Thyroid gland (tissue), 4 donors: ENCODE measurements around the gene RTN4RL1. TPM values are rescaled to one million over a fixed set of nuclear protein-coding genes. Genes with fewer than 3 reads are reported as not detected.

Experiments used
- DNase-seq, 2 donors: peaks; one replicate each; pipeline ENCODE4 v3.0.0-alpha.2; 2019
- H3K27ac ChIP-seq, 3 donors: fragments of 200-600 bp; sonication (generic); 1 replicate in 2 of 3; 2 replicates in 1 of 3; pipeline ENCODE4 v1.5.1; 2016 to 2019; ENCODE audit warnings: mild to moderate bottlenecking in 1 of 3, moderate library complexity in 1 of 3
- H3K27me3 ChIP-seq: fragments of 200-600 bp; sonication (generic); one replicate; pipeline ENCODE4 v1.5.1; 2019
- H3K36me3 ChIP-seq, 2 donors: fragments of 200-600 bp; sonication (generic); one replicate each; pipeline ENCODE4 v1.5.1; 2016 to 2019
- H3K4me1 ChIP-seq, 2 donors: fragments of 200-600 bp; sonication (generic); one replicate each; pipeline ENCODE4 v1.5.1; 2017 to 2019
- H3K4me3 ChIP-seq, 3 donors: fragments of 200-600 bp; sonication (generic); replicated peaks in 1 of 3; 1 replicate in 2 of 3; 2 replicates in 1 of 3; pipeline ENCODE4 v1.5.1; 2016; ENCODE audit warnings: mild to moderate bottlenecking in 1 of 3
- H3K9me3 ChIP-seq: fragments of 200-600 bp; sonication (generic); one replicate; pipeline ENCODE4 v1.5.1; 2017
- POLR2A ChIP-seq, 2 donors: fragments of 450-650 bp; IDR thresholded peaks; one replicate each; pipeline ENCODE4 v1.6.1; 2017; ENCODE audit warnings: antibody characterized with exemption in 2 of 2, mild to moderate bottlenecking in 2 of 2, moderate library complexity in 1 of 2
- WGBS, 2 donors: methylation state at CpG; one replicate each; pipeline ENCODE4 v1.1.5; 2017; 5-methylcytosine and 5-hydroxymethylcytosine counted together
- intact Hi-C: fragments of 100-400 bp; cut with DNase I; formaldehyde crosslinking; loops from one replicate; pipeline ENCODE4 v1.15.1; 2023
- total RNA-seq, 4 donors: library from RNA; depleted of rRNA; stranded (reverse); fragments of >200 nt; gene quantifications; one replicate each; pipeline ENCODE4 v1.2.3, GENCODE V29; 2016
- TF ChIP-seq, protein P1 (sequence below), 6 experiments: fragments of 200-600 bp in 3 of 6; fragments of 450-650 bp in 3 of 6; sonication (generic) in 3 of 6; IDR thresholded peaks; one replicate each; pipeline ENCODE4 v1.5.1; 2016 to 2019; ENCODE audit warnings: antibody characterized with exemption in 6 of 6, mild to moderate bottlenecking in 2 of 6, inconsistent platforms in 1 of 6, moderate library complexity in 1 of 6

RTN4RL1 gene
- total RNA-seq, 4 donors from 2014 or later, result 1.6 to 4.9 (median 2.5) TPM

DNA sequence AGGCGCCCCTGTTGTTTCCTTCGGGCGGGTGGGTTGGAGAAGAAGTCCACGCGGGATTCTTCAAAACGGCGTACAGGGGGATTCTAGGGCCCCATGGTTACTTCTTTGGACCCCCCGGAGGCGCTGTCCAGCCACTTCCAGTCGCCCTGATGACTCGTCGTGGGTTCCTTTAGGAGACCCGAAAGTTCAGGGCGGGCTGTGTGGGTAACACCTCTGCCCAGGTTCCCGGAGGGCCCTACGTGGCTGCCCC, 29.1 kb upstream of the RTN4RL1 start:
- peak overlapping the region in 1 of 3 donors; percentile 8 for H3K4me3 ChIP-seq
- no peak for DNase-seq
- peak overlapping the region in 2 of 3 donors; percentile 44 to 58 for H3K27ac ChIP-seq
- peaks cover 0 to 6% of the 10 kb centered on the region in 2 donors for H3K36me3 ChIP-seq
- peaks cover 5% of the 10 kb centered on the region for H3K27me3 ChIP-seq
- 7 to 10% methylated on average over 8 to 12 of the region's 16 CpGs for WGBS, 2 donors
- intact Hi-C loops, result loop anchor here (2.0 kb wide), 1 partner anchor 191 kb away; no protein-coding TSS in a partner anchor
- H3K4me1 ChIP-seq, result peaks cover 26 to 69% of the 10 kb centered on the region in 2 donors
- TF ChIP-seq, protein P1, sequence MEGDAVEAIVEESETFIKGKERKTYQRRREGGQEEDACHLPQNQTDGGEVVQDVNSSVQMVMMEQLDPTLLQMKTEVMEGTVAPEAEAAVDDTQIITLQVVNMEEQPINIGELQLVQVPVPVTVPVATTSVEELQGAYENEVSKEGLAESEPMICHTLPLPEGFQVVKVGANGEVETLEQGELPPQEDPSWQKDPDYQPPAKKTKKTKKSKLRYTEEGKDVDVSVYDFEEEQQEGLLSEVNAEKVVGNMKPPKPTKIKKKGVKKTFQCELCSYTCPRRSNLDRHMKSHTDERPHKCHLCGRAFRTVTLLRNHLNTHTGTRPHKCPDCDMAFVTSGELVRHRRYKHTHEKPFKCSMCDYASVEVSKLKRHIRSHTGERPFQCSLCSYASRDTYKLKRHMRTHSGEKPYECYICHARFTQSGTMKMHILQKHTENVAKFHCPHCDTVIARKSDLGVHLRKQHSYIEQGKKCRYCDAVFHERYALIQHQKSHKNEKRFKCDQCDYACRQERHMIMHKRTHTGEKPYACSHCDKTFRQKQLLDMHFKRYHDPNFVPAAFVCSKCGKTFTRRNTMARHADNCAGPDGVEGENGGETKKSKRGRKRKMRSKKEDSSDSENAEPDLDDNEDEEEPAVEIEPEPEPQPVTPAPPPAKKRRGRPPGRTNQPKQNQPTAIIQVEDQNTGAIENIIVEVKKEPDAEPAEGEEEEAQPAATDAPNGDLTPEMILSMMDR (IDR thresholded peaks at IDR 0.05), result no peak
- TF ChIP-seq POLR2A (IDR thresholded peaks at IDR 0.05), result no peak
- H3K9me3 ChIP-seq, result no peaks in the 10 kb centered on the region

DNA sequence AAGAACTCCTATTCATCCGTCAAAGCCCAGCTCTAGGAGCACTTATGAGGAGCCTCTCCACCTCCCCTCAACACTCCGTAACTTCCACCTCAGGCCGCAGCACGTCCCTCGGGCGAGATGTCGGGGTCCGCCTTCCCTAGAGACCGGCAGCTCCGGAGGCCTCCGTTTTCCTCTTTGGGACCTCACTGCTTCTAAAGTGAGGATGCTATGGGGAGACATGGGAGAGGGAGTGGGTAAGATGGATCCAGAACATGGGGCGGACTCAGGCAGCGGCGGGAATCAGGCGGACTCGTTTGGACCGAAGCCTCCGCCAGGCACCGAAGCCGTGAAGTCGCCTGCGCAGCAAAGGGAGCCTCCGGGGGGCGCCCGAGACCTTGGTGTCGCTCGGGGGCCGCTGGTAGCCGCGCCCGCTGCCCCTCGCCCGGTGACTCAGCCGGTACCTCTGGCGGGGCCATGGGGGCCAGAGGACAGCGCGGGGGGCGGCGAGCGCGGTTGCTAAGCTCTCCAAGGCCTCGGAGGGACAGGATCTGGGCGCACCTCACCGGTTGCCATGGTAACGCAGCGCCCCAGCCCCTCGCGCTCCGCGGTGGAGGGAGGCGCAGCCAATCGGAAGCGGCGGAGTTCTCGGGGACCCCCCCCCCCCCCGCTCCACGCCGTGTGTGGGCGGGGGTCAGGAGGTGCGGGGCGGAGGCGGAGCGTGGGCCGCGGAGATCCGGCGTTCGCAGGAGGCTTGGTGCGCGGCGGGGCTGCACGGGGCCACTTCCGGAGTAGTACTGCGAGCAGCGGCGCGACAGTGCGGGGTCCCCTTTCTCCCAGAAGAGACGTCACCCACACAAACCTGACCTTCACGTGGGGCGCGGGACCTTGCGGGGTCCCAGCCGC, 28.5 kb upstream of the RTN4RL1 start:
- WGBS, 2 donors, result 17 to 26% methylated on average over 17 to 20 of the region's 84 CpGs
- H3K27ac ChIP-seq, result peak overlapping the region in 2 of 3 donors; percentile 44 to 58
- H3K9me3 ChIP-seq, result no peaks in the 10 kb centered on the region
- peaks cover 28 to 69% of the 10 kb centered on the region in 2 donors for H3K4me1 ChIP-seq
- DNase-seq, result peak; percentile 56 to 59
- peak overlapping the region in 1 of 3 donors; percentile 8 for H3K4me3 ChIP-seq
- H3K36me3 ChIP-seq, result peaks cover 0 to 5% of the 10 kb centered on the region in 2 donors
- H3K27me3 ChIP-seq, result peaks cover 5% of the 10 kb centered on the region
- intact Hi-C loops, result loop anchor here (2.0 kb wide), 1 partner anchor 191 kb away; no protein-coding TSS in a partner anchor
- TF ChIP-seq, protein P1 (IDR thresholded peaks at IDR 0.05), result peak in 4 of 6 experiments; percentile 19 to 48 (median 38)
- no peak for TF ChIP-seq POLR2A (IDR thresholded peaks at IDR 0.05)

DNA sequence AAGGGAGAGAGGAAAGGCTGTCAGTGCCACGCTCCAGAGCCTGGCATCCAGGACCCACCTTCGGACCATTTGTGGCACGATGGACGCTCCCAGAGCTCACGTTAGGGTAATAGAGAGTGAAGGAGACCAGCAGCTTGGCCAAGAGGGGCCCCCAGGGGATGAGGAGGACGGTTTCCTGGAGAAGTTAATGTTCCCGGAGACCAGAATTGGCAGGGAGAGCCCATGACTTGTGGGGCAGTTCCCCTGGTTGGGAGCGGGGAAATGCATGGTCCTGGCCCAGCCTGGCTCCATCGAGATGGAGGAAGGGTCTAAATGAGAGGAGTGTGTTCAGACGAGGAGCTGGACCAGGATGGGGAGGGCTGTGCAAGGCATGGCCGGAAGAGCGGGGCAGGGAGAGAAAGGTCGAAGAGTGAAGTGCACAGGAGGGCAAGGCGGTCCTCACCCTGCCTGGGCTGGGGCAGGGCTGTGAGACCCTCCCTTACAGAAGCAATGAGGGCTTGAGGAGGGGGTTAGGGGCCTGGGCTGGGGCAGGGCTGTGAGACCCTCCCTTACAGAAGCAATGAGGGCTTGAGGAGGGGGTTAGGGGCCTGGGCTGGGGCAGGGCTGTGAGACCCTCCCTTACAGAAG, 26.9 kb upstream of the RTN4RL1 start:
- H3K4me1 ChIP-seq, result peaks cover 26 to 55% of the 10 kb centered on the region in 2 donors
- H3K36me3 ChIP-seq, result no peaks in the 10 kb centered on the region
- H3K9me3 ChIP-seq, result no peaks in the 10 kb centered on the region
- H3K27me3 ChIP-seq, result no peaks in the 10 kb centered on the region
- no peak overlapping the region for H3K27ac ChIP-seq
- 48% methylated on average over 14 of the region's 14 CpGs for WGBS, 2 donors
- intact Hi-C loops, result no loop called here
- no peak for DNase-seq
- H3K4me3 ChIP-seq, result no peak overlapping the region
- TF ChIP-seq, protein P1 (IDR thresholded peaks at IDR 0.05), result no peak
- no peak for TF ChIP-seq POLR2A (IDR thresholded peaks at IDR 0.05)

DNA sequence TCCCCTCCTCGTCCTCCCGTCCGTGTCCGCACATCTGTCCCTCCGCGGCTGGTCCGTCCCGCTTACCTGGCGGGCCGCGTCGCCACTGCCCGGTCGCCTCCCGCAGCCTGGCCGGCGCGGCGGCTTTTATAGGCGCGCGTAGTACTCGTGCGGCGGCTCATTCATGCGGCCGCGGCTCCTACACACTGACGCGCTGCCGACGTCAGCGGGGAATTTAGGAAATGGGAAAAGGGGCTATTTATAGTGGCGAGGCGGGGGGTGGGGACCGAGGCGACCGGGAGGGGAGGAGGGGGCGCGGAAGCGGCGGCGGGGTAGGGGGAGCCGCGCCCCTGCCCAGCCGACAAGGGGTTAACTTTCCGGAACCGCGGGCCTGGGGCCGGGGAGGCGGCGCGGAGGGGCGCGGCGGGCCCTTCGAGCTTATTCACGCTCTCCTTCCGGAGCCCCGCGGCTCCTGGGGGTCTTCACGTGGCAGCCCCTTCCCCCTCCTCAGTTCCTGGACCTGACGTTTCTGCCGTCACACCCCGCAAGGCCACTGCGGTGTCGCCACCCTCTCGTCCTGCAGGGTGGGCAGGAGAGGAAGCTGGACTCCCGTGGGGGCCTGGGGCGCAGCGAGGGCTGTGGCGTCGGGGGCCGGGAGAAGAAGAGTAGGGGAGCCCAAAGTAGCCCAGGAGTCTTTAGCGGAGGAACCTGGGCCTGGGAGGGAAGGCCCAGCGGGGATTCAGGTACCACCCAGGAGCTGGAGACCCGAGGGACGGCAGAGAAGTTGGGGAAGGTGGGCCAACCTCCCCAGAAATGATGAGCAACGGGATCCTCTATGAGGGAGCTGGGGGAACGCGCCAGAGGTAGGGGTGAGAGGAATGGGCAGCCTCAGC, 26.2 kb upstream of the RTN4RL1 start:
- H3K36me3 ChIP-seq, result no peaks in the 10 kb centered on the region
- no peak for DNase-seq
- H3K27ac ChIP-seq, result no peak overlapping the region
- intact Hi-C loops, result no loop called here
- no peaks in the 10 kb centered on the region for H3K27me3 ChIP-seq
- H3K4me3 ChIP-seq, result peak overlapping the region in 1 of 3 donors; percentile 37
- H3K4me1 ChIP-seq, result peaks cover 26 to 48% of the 10 kb centered on the region in 2 donors
- TF ChIP-seq, protein P1 (IDR thresholded peaks at IDR 0.05), result no peak
- no peak for TF ChIP-seq POLR2A (IDR thresholded peaks at IDR 0.05)
- H3K9me3 ChIP-seq, result no peaks in the 10 kb centered on the region
- WGBS, 2 donors, result 13 to 16% methylated on average over 26 to 39 of the region's 81 CpGs
